ENCODE results near the gene SVOP.

DNA sequence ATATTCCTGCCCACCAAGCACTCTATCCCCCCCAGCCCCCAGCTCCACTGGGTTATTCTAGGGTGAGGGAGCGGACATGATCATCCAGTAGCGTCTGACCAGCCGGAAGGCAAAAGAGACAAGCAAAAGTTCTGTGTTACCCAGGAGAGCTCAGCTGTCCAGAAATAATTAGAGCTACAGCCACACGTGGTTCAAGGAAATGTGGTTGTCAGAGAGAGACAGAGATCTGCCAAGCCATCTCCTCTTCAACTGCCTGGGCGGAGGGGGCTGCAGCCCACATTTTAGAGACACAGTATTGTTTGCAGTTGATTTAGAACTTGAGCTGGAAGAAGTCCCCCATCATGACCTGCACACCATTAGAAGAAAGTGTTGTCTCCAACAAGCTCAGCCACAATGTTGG is 110.5 kb downstream of the SVOP start:
- TF ChIP-seq POLR2A (IDR thresholded peaks at IDR 0.05) = no peak
- no peak for TF ChIP-seq CTCF (IDR thresholded peaks at IDR 0.05)

Data from testis (tissue), 2 donors.